DMS53 (cell line): Measurements from ENCODE around the gene LAD1.
A peak's percentile ranks its signal among the peaks of the same experiment; 100 is the strongest.

Source experiments
- DNase-seq: peaks from one replicate; lab custom pipeline; 2025; lab: John Stamatoyannopoulos, UW

The LAD1 gene

GRCh38 chr1:201391651-201392511 lies 7.2 kb downstream of the LAD1 start:
- DNase-seq: no peak

- no peak for DNase-seq
Observed at GRCh38 chr1:201391225-201391624, 7.9 kb downstream of the LAD1 start.

- no peak for DNase-seq
Observed at GRCh38 chr1:201389051-201389450, 10.1 kb downstream of the LAD1 start.

- no peak for DNase-seq
Observed at GRCh38 chr1:201386208-201386607, 12.9 kb downstream of the LAD1 start.

GRCh38 chr1:201385299-201385891 lies 13.7 kb downstream of the LAD1 start:
- peak; percentile 89 for DNase-seq

GRCh38 chr1:201384406-201384782 lies 14.7 kb downstream of the LAD1 start:
- no peak for DNase-seq

GRCh38 chr1:201383647-201384405 lies 15.3 kb downstream of the LAD1 start:
- peak; percentile 69 for DNase-seq

GRCh38 chr1:201381130-201381529 lies 18.0 kb downstream of the LAD1 start:
- peak; percentile 76 for DNase-seq

GRCh38 chr1:201379733-201380242 lies 19.3 kb downstream of the LAD1 start:
- DNase-seq: no peak

- DNase-seq: no peak
Observed at GRCh38 chr1:201378804-201379203, 20.3 kb downstream of the LAD1 start.

- DNase-seq: peak; percentile 24
Observed at GRCh38 chr1:201377611-201378092, 21.5 kb downstream of the LAD1 start, which contains the start of gene TNNT2. Gene TNNT2 (minus strand): TSS chr1:201377680. CDS start chr1:201373254, 4,426 bp downstream.

- peak; percentile 73 for DNase-seq
Observed at GRCh38 chr1:201376464-201377374, 22.4 kb downstream of the LAD1 start.

- DNase-seq: no peak
Observed at GRCh38 chr1:201376107-201376463, 23.0 kb downstream of the LAD1 start.

- no peak for DNase-seq
Observed at GRCh38 chr1:201375169-201375568, 24.0 kb downstream of the LAD1 start.

- peak; percentile 60 for DNase-seq
Observed at GRCh38 chr1:201374364-201374763, 24.8 kb downstream of the LAD1 start.

- no peak for DNase-seq
Observed at GRCh38 chr1:201371792-201372191, 27.3 kb downstream of the LAD1 start.

- no peak for DNase-seq
Observed at GRCh38 chr1:201371276-201371675, 27.8 kb downstream of the LAD1 start.

GRCh38 chr1:201370500-201370899 lies 28.6 kb downstream of the LAD1 start:
- DNase-seq: no peak

GRCh38 chr1:201369209-201369608 lies 29.9 kb downstream of the LAD1 start:
- no peak for DNase-seq

- DNase-seq: no peak
Observed at GRCh38 chr1:201366696-201367095, 32.4 kb downstream of the LAD1 start.

- no peak for DNase-seq
Observed at GRCh38 chr1:201365251-201365650, 33.9 kb downstream of the LAD1 start.

GRCh38 chr1:201364808-201365105 lies 34.4 kb downstream of the LAD1 start:
- no peak for DNase-seq
